Adrenal gland (tissue), 5 donors: Measurements from ENCODE around the gene NOL6.

Experiments used
- POLR2A ChIP-seq, 2 donors: fragments of 450-650 bp; IDR thresholded peaks; one replicate each; pipeline ENCODE4 v1.6.1; 2017; ENCODE audit warnings: antibody characterized with exemption in 2 of 2, mild to moderate bottlenecking in 2 of 2, moderate library complexity in 1 of 2
- TF ChIP-seq, protein P1 (sequence below), 6 experiments: fragments of 450-650 bp in 4 of 6; fragments of 200-600 bp in 2 of 6; sonication (generic) in 1 of 6; IDR thresholded peaks; 1 replicate in 5 of 6; 2 replicates in 1 of 6; pipeline versions ENCODE4 v1.5.1 to v1.8.0; 2016 to 2021; ENCODE audit warnings: antibody characterized with exemption in 6 of 6, mild to moderate bottlenecking in 2 of 6, moderate library complexity in 1 of 6
- donor health status: DM: no; HTN: no; CAD: no.

DNA sequence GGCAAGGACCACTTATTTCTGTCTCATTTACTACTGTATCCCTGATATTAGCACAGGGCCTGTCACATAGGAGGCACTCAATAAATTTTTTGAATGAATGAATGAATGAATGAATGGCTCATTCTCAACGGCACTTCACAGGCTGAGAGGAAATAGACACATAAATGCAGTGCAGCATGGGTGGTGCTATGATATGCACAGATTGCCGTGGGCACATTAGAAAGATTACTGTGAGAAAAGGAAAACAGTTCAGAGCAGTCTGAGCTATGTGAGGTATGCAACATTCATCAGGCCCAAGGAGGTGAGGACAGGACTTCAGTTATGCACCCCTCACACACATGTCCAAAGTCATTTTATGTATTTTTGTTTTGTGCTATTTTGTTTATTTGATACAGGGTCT is 6.4 kb upstream of the NOL6 start:
- TF ChIP-seq, protein P1, sequence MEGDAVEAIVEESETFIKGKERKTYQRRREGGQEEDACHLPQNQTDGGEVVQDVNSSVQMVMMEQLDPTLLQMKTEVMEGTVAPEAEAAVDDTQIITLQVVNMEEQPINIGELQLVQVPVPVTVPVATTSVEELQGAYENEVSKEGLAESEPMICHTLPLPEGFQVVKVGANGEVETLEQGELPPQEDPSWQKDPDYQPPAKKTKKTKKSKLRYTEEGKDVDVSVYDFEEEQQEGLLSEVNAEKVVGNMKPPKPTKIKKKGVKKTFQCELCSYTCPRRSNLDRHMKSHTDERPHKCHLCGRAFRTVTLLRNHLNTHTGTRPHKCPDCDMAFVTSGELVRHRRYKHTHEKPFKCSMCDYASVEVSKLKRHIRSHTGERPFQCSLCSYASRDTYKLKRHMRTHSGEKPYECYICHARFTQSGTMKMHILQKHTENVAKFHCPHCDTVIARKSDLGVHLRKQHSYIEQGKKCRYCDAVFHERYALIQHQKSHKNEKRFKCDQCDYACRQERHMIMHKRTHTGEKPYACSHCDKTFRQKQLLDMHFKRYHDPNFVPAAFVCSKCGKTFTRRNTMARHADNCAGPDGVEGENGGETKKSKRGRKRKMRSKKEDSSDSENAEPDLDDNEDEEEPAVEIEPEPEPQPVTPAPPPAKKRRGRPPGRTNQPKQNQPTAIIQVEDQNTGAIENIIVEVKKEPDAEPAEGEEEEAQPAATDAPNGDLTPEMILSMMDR (IDR thresholded peaks at IDR 0.05): no peak
- no peak for TF ChIP-seq POLR2A (IDR thresholded peaks at IDR 0.05)
